Motor neuron (in vitro differentiated cells): ENCODE results near the gene MAST4. TPM values are rescaled to one million over a fixed set of nuclear protein-coding genes. Genes with fewer than 3 reads are reported as not detected.

Source experiments
- ATAC-seq, 8 experiments: fragments of 200-7000 bp; cut with Tn5 transposase; replicated peaks in 6 of 8; 2 replicates each; pipeline ENCODE4 v1.8.0; 2021; ENCODE audit warnings: mild to moderate bottlenecking in 8 of 8, moderate library complexity in 8 of 8
- H3K27ac ChIP-seq, 2 donors: fragments of 250-450 bp; sonication (Bioruptor Pico); 2 replicates each; pipeline ENCODE4 v1.9.0; 2021; ENCODE audit warnings: antibody characterized with exemption in 2 of 2, mild to moderate bottlenecking in 2 of 2, moderate library complexity in 1 of 2
- H3K4me1 ChIP-seq, 2 donors: fragments of 250-450 bp; sonication (Bioruptor Pico); replicated peaks in 1 of 2; 2 replicates each; pipeline ENCODE4 v1.6.1; 2021; ENCODE audit warnings: antibody characterized with exemption in 2 of 2, mild to moderate bottlenecking in 2 of 2, moderate library complexity in 1 of 2
- H3K4me3 ChIP-seq, 5 donors: fragments of 250-450 bp; sonication (Bioruptor Pico); 2 replicates each; pipeline ENCODE4 v1.9.0; 2021; ENCODE audit warnings: antibody characterized with exemption in 5 of 5, mild to moderate bottlenecking in 5 of 5, moderate library complexity in 4 of 5
- WGBS, 10 experiments: fragments of 450-650 bp; shearing (Covaris generic); methylation state at CpG; one replicate each; pipeline ENCODE4 v1.0.0; 2022; 5-methylcytosine and 5-hydroxymethylcytosine counted together
- in situ Hi-C, 9 experiments: fragments of 400-800 bp; cut with MboI; loops; one replicate each; pipeline ENCODE4 v1.15.0; 2021; ENCODE audit warnings: low sequenced_read_pairs in 9 of 9, low pct_unique_long_range_greater_than_20kb in 2 of 9; ENCODE audit not compliant: unreplicated experiment in 9 of 9
- total RNA-seq, 8 experiments: library from RNA; unstranded; fragments of 300-600 nt; gene quantifications; 2 replicates each; pipeline versions ENCODE4 v1.2.3 to v1.2.4, GENCODE V29; 2022

Gene MAST4
- total RNA-seq, 8 experiments from 2014 or later: 4.3 to 26.1 (median 12.9) TPM

DNA sequence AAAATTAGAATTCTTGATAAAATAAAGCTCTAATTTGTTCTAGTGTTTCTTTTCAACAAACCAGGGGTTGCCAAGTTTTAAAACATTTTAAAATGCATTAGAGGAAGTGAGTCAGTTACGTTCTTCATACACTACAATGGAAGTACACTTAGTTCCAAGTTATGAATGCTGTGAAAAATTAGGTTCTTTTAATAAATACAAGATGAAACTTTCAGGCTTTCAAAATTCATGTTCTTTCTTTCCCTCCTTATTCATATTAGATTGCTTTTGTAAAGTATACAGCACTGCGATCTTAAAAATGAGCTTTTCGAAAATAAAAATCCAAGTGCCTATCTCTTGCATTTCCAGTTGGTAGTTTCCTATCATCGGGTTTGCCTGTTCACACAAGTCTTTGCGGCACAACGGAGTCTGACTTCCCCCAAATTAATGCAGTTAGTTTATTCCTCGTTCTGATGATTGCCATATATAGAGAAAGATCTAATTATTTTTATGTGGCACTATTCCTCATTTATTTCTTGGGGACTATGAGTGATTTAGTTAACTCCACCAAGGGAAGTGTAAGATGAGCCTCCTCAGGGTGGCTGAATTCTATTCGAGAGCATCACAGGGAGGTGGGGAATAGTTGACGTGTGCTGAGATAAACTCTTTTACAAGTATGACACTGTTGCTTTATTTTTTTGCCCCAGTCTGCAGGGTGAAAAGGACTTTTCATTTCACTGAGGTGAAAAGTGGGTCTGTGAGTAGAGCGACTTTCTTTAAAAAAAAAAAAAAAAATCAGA is 362.2 kb downstream of the MAST4 start:
- peak overlapping the region in 1 of 2 donors; percentile 57 for H3K27ac ChIP-seq

DNA sequence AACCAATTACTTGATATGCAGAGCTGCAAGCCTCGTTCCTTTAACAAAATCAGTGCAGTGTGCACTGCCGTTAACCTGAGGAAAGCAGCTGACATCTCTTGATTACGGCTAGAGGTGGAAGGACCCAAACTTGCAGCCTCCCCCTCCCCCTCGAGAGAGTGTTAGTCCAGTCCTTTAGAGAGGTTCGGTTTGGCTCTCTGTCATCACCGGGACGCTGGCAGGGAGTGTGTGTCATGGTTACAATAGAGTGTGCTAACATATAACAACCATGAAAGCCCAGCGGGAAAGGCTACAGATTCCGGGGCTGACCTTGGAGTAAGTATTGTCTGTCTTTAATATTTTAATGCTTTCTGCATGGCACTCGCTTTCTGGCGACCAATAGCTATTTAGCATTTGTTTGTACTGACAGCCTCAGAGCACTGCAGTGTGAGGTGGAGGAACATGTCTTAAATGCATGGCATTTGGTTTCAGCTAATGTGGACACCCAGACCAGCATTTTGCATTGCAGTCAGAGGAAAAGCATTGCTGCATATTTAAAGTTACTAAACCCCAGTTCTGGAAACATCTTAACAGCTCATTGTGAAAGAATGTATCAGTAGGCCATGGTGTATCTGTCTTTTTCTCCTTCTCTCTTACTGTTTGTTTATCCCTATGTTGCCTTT is 362.9 kb downstream of the MAST4 start:
- 0 to 14% (median 0%) methylated on average over 2 to 11 of the region's 11 CpGs for WGBS, 10 experiments
- ATAC-seq: peak; percentile 75 to 90 (median 86)
- Histone ChIP-seq H3K4me1 (peaks cover 17 to 30% of the 10 kb centered on the region in 2 donors), H3K4me3 (peak overlapping the region; percentile 4 to 35 (median 19)), H3K27ac (peak overlapping the region; percentile 50 to 57)
- in situ Hi-C loops: no loop called here

More for the DNA sequence above, 362.2 kb downstream of the MAST4 start:
- peaks cover 17 to 30% of the 10 kb centered on the region in 2 donors for H3K4me1 ChIP-seq
- H3K4me3 ChIP-seq: peak overlapping the region; percentile 4 to 35 (median 19)
- WGBS, 10 experiments: 0 to 100% (median 47%) methylated on average over 1 to 10 of the region's 10 CpGs
- in situ Hi-C loops: no loop called here
- ATAC-seq: peak; percentile 12 to 63 (median 33)

DNA sequence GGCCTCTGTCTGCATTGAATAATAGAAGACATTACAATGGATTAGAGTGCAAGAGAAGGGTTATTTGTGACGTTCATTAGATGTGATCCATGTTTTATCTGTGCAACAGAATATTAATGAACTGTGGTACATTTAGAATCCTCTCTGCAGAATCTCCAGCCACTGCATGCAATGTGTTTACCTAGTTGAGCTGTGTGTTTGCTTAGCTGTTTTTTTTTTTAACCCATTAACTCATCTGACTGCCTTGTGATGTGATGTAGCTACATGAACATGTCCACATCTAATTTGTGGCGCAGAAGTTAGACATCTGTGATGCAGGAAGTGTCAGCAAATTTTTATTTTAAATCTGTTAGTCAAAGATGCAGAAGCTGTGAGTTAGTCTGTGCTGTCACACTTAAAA is 363.5 kb downstream of the MAST4 start:
- Histone ChIP-seq H3K4me1 (peaks cover 17 to 30% of the 10 kb centered on the region in 2 donors), H3K4me3 (peak overlapping the region in 4 of 5 donors; percentile 17 to 35 (median 23)), H3K27ac (peak overlapping the region; percentile 50 to 57)
- in situ Hi-C loops: no loop called here
- peak; percentile 1 to 68 (median 43) for ATAC-seq
- 0 to 71% (median 40%) methylated on average over 1 to 2 of the region's 2 CpGs; no CpG with 5 or more reads in 1 of the 10 experiments for whole genome bisulfite sequencing, 10 experiments

DNA sequence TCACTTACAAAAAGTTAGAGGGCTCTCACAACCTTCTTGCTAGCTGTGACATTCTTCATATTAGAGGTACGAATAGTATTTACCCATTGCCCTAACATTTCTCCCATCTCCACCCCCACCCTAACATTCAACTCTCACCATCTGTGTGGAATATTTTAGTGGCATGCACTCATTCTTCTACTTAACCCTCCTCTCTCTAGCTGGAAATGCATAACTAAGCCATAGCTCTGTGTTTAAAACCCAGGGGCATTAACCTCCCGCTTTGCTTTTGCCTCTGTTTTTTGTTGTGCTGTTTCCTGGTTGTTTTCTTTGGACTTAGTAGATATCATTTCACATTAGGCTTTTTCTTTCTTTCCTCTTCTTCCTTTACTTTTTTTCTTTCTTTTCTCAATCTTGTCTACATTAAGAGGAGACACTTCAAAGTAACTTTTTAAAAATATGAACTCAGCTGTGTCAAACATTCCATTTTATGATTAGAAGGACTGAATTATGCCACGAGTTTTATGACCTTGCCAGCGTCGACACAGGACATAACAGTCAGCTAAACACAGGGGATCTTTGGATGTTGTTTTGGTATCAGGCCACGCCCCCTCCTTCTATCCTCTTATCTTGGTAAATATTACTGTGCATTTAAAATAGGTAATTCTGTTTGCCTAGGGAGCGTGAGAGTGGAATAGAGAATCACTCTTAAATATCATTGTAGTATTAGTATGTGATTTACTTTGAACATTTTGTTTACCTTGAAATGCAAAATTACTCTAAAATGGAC is 364.4 kb downstream of the MAST4 start:
- H3K27ac ChIP-seq: no peak overlapping the region
- peak overlapping the region in 1 of 5 donors; percentile 35 for H3K4me3 ChIP-seq
- ATAC-seq: peak in 4 of 8 experiments; percentile 4 to 46 (median 9)
- peaks cover 17 to 30% of the 10 kb centered on the region in 2 donors for H3K4me1 ChIP-seq
- WGBS, 10 experiments: 0 to 71% (median 36%) methylated on average over 3 to 7 of the region's 7 CpGs
- in situ Hi-C loops: no loop called here

- 0 to 92% (median 73%) methylated on average over 1 of the region's 1 CpG; no CpG with 5 or more reads in 4 of the 10 experiments for WGBS, 10 experiments
- peak in 1 of 8 experiments; percentile 4 for ATAC-seq
- Histone ChIP-seq H3K27ac (no peak overlapping the region), H3K4me1 (peaks cover 17 to 26% of the 10 kb centered on the region in 2 donors), H3K4me3 (no peak overlapping the region)
- in situ Hi-C loops: no loop called here
These were observed 367.4 kb downstream of the MAST4 start for GRCh38 chr5:66963559-66963971.

- in situ Hi-C loops: no loop called here
- peaks cover 3 to 9% of the 10 kb centered on the region in 2 donors for H3K4me1 ChIP-seq
- H3K4me3 ChIP-seq: no peak overlapping the region
- ATAC-seq: no peak
- no peak overlapping the region for H3K27ac ChIP-seq
These were observed 370.2 kb downstream of the MAST4 start for GRCh38 chr5:66966439-66966838.

DNA sequence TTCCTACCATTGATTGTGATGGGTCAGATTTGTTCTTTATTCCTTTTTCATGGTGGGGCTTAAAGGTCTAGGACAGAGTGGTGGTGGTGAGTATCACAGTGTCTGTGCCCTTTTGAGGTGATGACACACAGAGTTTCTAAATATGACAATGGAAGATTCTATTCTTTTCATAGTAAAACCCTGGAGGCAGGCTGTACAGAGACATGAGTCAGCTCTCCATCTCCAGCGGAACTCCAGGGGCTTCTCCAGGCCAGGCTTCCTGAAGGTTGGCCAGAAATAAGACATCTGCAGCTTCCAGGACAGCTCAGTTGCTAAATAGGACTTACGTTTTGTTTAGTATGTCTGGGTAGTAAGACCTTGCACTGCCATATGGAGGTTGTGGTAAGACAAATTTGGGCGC is 370.9 kb downstream of the MAST4 start:
- in situ Hi-C loops: no loop called here
- no peak overlapping the region for H3K4me3 ChIP-seq
- H3K4me1 ChIP-seq: peaks cover 3 to 9% of the 10 kb centered on the region in 2 donors
- no peak for ATAC-seq
- 0 to 100% (median 86%) methylated on average over 1 to 3 of the region's 3 CpGs; no CpG with 5 or more reads in 3 of the 10 experiments for WGBS, 10 experiments
- H3K27ac ChIP-seq: no peak overlapping the region

DNA sequence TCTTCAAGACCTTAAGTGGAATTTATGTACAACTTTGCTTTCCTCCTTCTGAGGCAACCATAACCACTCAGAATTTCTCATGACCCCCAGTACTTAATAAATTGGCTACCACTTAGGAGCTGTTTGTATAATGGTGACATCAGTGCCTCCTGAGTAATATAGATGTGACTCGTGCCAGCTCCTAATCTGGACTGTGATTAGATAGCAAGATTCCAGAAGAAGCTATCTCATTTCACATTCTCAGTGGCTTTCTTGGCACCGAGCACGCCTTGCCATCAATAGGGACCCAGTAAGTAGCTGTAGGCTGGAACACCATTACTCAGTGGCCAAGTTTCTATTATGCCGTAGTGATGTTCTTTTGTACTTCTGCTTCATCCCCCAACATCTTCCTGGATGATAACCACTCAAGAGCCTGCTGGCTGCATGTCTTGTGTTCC is 371.7 kb downstream of the MAST4 start:
- in situ Hi-C loops: no loop called here
- Histone ChIP-seq H3K4me3 (no peak overlapping the region), H3K27ac (no peak overlapping the region), H3K4me1 (peaks cover 3 to 9% of the 10 kb centered on the region in 2 donors)
- ATAC-seq: peak in 2 of 8 experiments; percentile 56 to 66
- 60 to 100% (median 100%) methylated on average over 1 to 3 of the region's 4 CpGs; no CpG with 5 or more reads in 3 of the 10 experiments for WGBS, 10 experiments

DNA sequence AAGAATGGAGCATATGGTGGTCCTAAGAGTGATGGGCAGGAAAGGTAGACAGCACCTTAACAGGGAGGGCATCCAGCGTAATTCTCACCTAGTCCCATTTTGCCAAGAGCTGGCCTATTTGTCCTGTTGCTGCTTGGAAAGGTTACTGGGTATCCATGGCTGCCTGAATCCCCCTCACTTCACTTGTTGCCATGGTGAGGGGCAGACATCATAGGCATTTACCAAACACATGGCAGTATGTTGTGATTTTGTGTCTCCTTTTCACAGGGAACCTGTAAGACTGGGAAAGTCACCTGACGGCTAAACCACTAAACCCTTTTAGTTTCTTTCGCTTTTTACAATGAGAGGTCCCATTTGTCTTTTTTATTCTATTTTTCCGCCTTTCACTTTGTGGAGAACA is 373.3 kb downstream of the MAST4 start:
- in situ Hi-C loops: no loop called here
- 23 to 100% (median 91%) methylated on average over 1 to 4 of the region's 4 CpGs for WGBS, 10 experiments
- Histone ChIP-seq H3K27ac (no peak overlapping the region), H3K4me3 (no peak overlapping the region), H3K4me1 (peaks cover 3 to 9% of the 10 kb centered on the region in 2 donors)
- ATAC-seq: peak in 2 of 8 experiments; percentile 31 to 87

- WGBS, 10 experiments: 61 to 100% (median 83%) methylated on average over 1 to 2 of the region's 2 CpGs; no CpG with 5 or more reads in 6 of the 10 experiments
- no peak overlapping the region for H3K4me3 ChIP-seq
- in situ Hi-C loops: no loop called here
- ATAC-seq: peak in 2 of 8 experiments; percentile 9 to 43
- H3K27ac ChIP-seq: no peak overlapping the region
- peaks cover 3 to 9% of the 10 kb centered on the region in 2 donors for H3K4me1 ChIP-seq
These were observed 373.8 kb downstream of the MAST4 start for GRCh38 chr5:66969963-66970362.

DNA sequence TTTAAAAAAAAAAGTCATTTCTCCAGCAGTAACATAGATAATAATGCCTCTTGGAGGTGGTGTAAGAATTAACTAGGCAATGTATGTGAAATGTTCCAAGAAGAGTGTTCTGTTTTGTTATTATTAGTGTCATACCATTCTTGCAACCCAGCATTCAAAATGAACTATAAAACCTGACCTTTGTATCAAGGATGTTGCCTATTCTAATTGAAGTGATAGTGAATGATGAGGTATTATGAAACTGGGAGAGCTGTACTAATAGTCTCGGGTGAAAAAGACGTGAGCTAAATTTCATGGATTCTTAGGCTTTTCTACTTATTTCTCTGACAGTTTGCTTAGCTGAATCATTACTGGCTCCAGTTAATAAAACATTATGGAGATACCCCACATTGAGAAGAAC is 375.8 kb downstream of the MAST4 start:
- in situ Hi-C loops: no loop called here
- ATAC-seq: no peak
- 63 to 100% (median 94%) methylated on average over 1 to 2 of the region's 2 CpGs; no CpG with 5 or more reads in 1 of the 10 experiments for WGBS, 10 experiments
- Histone ChIP-seq H3K27ac (no peak overlapping the region), H3K4me1 (peaks cover 3 to 9% of the 10 kb centered on the region in 2 donors), H3K4me3 (no peak overlapping the region)

DNA sequence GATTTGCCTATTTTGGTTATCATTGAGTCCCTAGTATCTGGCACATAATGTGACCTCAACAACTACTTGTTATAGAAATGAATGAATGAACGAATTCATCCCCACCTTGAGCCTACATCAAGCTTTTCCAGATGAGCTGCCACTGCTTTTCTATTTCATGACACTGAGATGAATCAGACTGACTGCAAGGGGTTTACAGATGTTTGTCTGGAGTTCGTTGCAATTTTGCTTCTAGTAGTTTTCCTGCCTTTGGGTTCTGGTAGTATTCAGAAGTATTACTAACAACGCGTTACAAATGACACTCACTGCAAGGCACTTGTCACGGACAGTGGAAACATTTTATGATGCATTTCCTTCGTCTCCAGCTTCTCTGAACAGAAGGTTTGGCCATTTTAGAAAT is 378.1 kb downstream of the MAST4 start:
- no peak overlapping the region for H3K4me3 ChIP-seq
- 35 to 100% (median 85%) methylated on average over 2 to 6 of the region's 6 CpGs for WGBS, 10 experiments
- in situ Hi-C loops: no loop called here
- H3K4me1 ChIP-seq: peaks cover 3 to 9% of the 10 kb centered on the region in 2 donors
- no peak for ATAC-seq
- H3K27ac ChIP-seq: no peak overlapping the region
